T-helper 22 cell (primary cell): ENCODE data around the gene ECT2L.

Experiments
- DNase-seq: peaks from one replicate; pipeline ENCODE4 v3.0.0-alpha.2; 2020; ENCODE audit warnings: low read depth

ECT2L gene

GRCh38 chr6:138803861-138804260 is 8.0 kb downstream of the ECT2L start:
- DNase-seq: no peak

DNA sequence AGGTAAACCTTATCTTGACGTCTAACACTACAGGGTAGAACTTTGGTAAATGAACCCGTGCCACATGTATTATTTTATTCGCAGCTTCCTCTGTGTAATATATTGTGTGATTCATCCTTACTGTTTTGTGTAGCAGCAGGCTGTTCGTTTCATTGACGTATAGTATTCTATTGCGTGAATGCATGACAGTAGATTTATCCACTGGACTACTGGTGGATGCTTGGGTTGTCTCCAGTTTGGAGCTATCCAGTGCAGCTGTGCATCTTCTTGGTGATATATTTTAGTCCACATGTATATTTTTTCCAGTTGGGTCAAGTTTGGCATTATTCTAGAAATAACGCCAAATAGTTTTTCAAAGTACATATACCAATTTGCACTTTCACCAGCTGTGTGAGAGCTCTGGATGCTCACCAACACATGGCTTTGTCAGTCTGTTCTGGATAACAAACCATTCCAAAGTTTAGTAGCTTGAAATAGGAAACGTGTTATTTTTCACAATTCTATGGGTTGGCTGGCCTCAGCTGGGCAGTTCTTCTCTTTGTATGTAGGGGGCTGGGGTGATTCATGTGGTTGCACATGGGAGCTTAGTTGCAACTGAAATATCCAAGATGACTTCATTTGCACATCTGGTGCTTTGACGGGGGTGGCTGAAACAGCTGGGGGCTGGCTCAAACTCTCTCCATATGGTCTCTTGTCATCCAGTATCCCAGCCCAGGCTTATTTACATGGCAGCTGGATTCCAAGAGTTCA is 9.3 kb downstream of the ECT2L start:
- no peak for DNase-seq

DNA sequence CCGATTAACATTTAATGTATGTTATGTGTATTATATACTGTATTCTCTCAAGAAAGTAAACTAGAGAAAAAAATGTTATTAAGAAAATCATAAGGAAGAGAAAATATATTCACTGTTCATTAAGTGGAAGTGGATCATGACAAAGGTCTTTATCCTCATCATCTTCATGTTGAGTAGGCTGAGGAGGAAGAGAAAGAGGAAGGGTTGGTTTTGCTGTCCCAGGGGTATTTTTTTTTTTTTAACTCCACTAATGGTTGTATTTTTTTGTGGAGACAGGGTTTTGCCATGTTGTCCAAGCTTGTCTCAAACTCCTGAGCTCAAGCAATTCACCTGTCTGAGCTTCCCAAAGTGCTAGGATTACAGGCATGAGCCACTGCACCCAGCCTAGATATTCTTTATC is 11.0 kb downstream of the ECT2L start:
- no peak for DNase-seq

GRCh38 chr6:138809677-138810076 is 13.8 kb downstream of the ECT2L start:
- DNase-seq: no peak

- no peak for DNase-seq
Observed at GRCh38 chr6:138811866-138812265, 16.0 kb downstream of the ECT2L start.

GRCh38 chr6:138814179-138814834 is 18.4 kb downstream of the ECT2L start:
- DNase-seq: no peak

- DNase-seq: no peak
Observed at GRCh38 chr6:138815221-138815620, 19.3 kb downstream of the ECT2L start.

GRCh38 chr6:138815797-138816528 is 20.1 kb downstream of the ECT2L start:
- DNase-seq: no peak

GRCh38 chr6:138817799-138818198 is 21.9 kb downstream of the ECT2L start:
- no peak for DNase-seq

- DNase-seq: no peak
Observed at GRCh38 chr6:138818496-138819194, 22.8 kb downstream of the ECT2L start.

- DNase-seq: no peak
Observed at GRCh38 chr6:138821519-138821918, 25.6 kb downstream of the ECT2L start.

DNA sequence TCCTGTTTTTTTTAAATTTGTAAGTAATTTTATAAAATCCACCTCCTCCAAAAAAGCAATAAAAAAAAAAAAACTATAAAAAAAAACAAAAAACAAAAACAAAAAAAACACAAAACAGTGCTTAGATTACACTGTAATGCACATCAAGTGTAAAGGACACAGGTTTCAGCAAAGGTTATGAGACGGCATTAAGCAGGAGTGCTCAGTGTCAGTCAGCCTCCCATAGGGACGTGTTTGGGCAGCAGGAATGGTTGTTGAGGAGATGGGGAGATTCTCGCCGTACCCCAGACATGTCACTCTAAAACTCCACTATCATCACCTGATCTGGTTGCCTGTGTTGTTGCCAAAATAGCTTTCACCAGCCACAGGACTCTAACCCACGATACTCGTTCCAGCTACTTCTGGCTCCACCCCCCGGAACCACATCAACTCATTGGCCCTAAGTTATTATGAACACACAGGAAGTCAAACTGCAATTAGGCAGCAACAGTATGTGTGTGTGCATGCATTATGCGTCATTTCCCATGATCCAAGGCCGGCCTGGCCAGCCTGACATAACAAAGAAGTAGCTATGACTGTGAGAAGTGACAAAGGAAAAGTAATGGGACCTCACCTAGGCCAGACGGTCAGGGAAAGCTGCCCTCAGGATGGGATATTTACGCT is 28.7 kb downstream of the ECT2L start:
- no peak for DNase-seq

GRCh38 chr6:138830248-138830647 is 34.4 kb downstream of the ECT2L start:
- DNase-seq: no peak

DNA sequence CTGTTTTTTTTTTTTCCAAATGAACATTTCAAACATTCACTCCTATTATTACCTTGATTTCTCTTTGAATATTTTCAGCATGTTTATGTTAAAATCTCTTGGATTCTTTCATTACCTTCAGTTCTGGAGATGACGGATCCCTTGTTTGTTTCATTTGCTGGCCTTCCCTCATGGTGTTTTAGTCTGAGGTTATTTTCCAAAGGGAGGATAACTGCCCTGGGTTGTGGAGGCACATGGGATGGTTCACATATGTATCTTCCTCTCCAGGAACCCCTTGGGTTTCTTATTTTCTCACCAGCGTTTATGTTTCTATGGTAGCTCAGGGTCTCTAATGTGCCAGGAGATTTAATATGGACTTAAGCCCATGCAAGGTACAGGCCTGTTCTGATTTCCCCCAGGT is 36.3 kb downstream of the ECT2L start:
- DNase-seq: no peak

GRCh38 chr6:138833816-138834539 is 38.1 kb downstream of the ECT2L start:
- DNase-seq: no peak

DNA sequence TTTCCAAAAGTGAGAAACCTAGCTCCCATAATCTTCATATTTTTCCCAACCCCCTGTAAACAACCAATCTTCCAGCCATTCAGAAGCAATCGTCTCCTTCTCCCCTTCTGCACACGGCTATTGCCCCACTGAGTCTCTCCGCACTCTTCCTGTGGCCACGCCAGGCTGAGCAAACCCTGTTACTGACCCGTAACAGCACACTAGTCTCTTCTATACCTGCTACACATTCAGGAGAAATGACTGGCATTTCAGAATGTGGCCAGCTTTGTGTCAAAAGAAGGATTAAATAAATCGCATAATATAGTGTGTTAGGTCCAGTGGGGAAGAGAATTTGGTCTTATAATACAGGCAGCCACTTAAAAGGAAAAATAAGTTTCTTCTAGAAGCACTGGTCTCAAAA is 41.4 kb downstream of the ECT2L start:
- DNase-seq: no peak

- DNase-seq: no peak
Observed at GRCh38 chr6:138844192-138844591, 48.3 kb downstream of the ECT2L start.

DNA sequence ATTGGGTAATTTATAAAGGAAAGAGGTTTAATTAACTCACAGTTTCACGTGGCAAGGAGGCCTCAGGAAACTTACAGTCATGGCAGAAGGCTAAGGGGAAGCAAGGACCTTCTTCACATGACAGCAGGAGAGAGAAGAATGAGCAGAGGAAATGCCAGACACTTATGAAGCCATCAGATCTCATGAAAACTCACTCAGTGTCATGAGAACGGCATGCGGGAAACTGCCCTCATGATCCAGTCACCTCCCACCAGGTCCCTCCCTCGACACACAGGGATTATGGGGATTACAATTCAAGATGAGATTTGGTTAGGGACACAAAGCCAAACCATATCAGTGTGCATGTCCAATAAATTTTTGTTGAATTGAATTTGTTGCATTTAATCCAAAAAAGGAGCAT is 52.0 kb downstream of the ECT2L start:
- DNase-seq: no peak

GRCh38 chr6:138848461-138848860 is 52.6 kb downstream of the ECT2L start:
- DNase-seq: no peak

GRCh38 chr6:138849791-138850190 is 53.9 kb downstream of the ECT2L start:
- DNase-seq: no peak

DNA sequence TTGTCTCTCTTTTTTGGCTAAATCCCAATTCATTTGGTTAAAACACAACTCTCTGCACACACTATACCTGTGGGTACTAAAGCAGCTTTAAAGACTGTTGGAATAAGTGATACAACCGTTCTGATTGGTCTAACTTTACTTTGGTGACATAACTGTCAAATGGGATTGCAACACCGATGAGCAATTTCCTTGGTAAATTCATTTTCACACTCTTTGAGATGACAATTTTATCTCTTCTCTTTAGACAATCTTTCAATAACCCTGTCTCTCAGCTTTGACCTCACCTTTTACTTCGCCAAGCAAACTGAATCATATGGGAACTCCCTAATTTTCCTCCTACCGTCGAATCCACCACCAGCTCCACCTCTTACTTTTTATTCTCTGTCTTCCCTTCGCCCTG is 60.8 kb downstream of the ECT2L start:
- DNase-seq: no peak
